Measurements from ENCODE around the gene CACNA1C. TPM values are rescaled to one million over a fixed set of nuclear protein-coding genes. Genes with fewer than 3 reads are reported as not detected.

Gene CACNA1C
- polyA plus RNA-seq, 1 of the 3 experiments (the other 2 are of a cell fraction) = 1.5 TPM

- Histone ChIP-seq H3K9me2 (no peaks in the 10 kb centered on the region), H3K79me2 (ENCODE audit: insufficient read depth) (no peaks in the 10 kb centered on the region), H4K20me1 (ENCODE audit: insufficient read depth) (no peaks in the 10 kb centered on the region), H3K9me3 (no peaks in the 10 kb centered on the region), H2AFZ (ENCODE audit: low read depth) (no peak overlapping the region), H3K9ac (no peak overlapping the region), H3K4me1 (ENCODE audit: control insufficient read depth in 1 of 2, insufficient read depth in 2 of 2, low read depth in 1 of 2, low read length in 1 of 2) (no peaks in the 10 kb centered on the region), H3K4me3 (ENCODE audit: low read depth in 2 of 2, low read length in 1 of 2) (no peak overlapping the region), H3F3A (replicated peaks; ENCODE audit: insufficient read depth) (no peaks in the 10 kb centered on the region), H3K27ac (ENCODE audit: low read depth in 2 of 2, low read length in 1 of 2) (no peak overlapping the region), H3K4me2 (no peak overlapping the region), H3K27me3 (ENCODE audit: insufficient read depth) (no peaks in the 10 kb centered on the region), H3K36me3 (replicated peaks in 1 of 2; ENCODE audit: control insufficient read depth in 1 of 2, insufficient read depth in 2 of 2, low read length in 1 of 2) (no peaks in the 10 kb centered on the region)
- DNase-seq = no peak
- WGBS (ENCODE audit: low lambda C conversion rate) = 80% methylated on average over 16 of the region's 16 CpGs
- TF ChIP-seq ELF1 (IDR thresholded peaks at IDR 0.05) = no peak
- no peak for TF ChIP-seq GATA2 (CRISPR knock-in tag; IDR thresholded peaks at IDR 0.05)
- no peak for TF ChIP-seq RFX5 (IDR thresholded peaks at IDR 0.05; ENCODE audit: low read length)
- TF ChIP-seq USF2 (IDR thresholded peaks at IDR 0.05; ENCODE audit: borderline replicate concordance, low read depth, low read length) = no peak
- TF ChIP-seq SMC3 (IDR thresholded peaks at IDR 0.05; ENCODE audit: low read depth, low read length) = no peak
- TF ChIP-seq PBX3 (IDR thresholded peaks at IDR 0.05) = no peak
- TF ChIP-seq SIN3A (IDR thresholded peaks at IDR 0.05; ENCODE audit: borderline replicate concordance, low read depth, low read length) = no peak
- CTCF ChIA-PET = interaction anchor here (1.8 kb wide), 1 partner anchor 50 kb away, joined by 8 read pairs; no protein-coding TSS in a partner anchor
- POLR2A ChIA-PET = no interaction called here
These were observed 580.5 kb downstream of the CACNA1C start for GRCh38 chr12:2633176-2633824.

- H3K4me3 ChIP-seq (ENCODE audit: low read depth in 2 of 2, low read length in 1 of 2) = no peak overlapping the region
- H3K9me3 ChIP-seq = no peaks in the 10 kb centered on the region
- H4K20me1 ChIP-seq (ENCODE audit: insufficient read depth) = no peaks in the 10 kb centered on the region
- ChIA-PET CTCF (no interaction called here), POLR2A (no interaction called here)
- H3K27me3 ChIP-seq (ENCODE audit: insufficient read depth) = no peaks in the 10 kb centered on the region
- H3K4me2 ChIP-seq = no peak overlapping the region
- H3K27ac ChIP-seq (ENCODE audit: low read depth in 2 of 2, low read length in 1 of 2) = no peak overlapping the region
- no peak overlapping the region for H2AFZ ChIP-seq (ENCODE audit: low read depth)
- no peaks in the 10 kb centered on the region for H3K36me3 ChIP-seq (replicated peaks in 1 of 2; ENCODE audit: control insufficient read depth in 1 of 2, insufficient read depth in 2 of 2, low read length in 1 of 2)
- no peaks in the 10 kb centered on the region for H3K4me1 ChIP-seq (ENCODE audit: control insufficient read depth in 1 of 2, insufficient read depth in 2 of 2, low read depth in 1 of 2, low read length in 1 of 2)
- no peaks in the 10 kb centered on the region for H3K79me2 ChIP-seq (ENCODE audit: insufficient read depth)
- H3K9me2 ChIP-seq = no peaks in the 10 kb centered on the region
- no peak for DNase-seq
- no peak overlapping the region for H3K9ac ChIP-seq
- WGBS (ENCODE audit: low lambda C conversion rate) = 84% methylated on average over 15 of the region's 15 CpGs
- no peaks in the 10 kb centered on the region for H3F3A ChIP-seq (replicated peaks; ENCODE audit: insufficient read depth)
- TF ChIP-seq NFIC (IDR thresholded peaks at IDR 0.05; ENCODE audit: borderline replicate concordance) (no peak), FOXJ3 (CRISPR knock-in tag; IDR thresholded peaks at IDR 0.05) (no peak), PBX3 (IDR thresholded peaks at IDR 0.05) (no peak), RXRA (IDR thresholded peaks at IDR 0.05; ENCODE audit: borderline replicate concordance, low read depth) (no peak), USF1 (IDR thresholded peaks at IDR 0.05; ENCODE audit: borderline replicate concordance, low read depth) (no peak), MEF2A (IDR thresholded peaks at IDR 0.05; ENCODE audit: borderline replicate concordance, low read depth) (no peak), EZH2phosphoT487 (IDR thresholded peaks at IDR 0.05; ENCODE audit: borderline replicate concordance, low read depth) (no peak), CTCF (IDR thresholded peaks at IDR 0.05) (no peak), USF2 (IDR thresholded peaks at IDR 0.05; ENCODE audit: borderline replicate concordance, low read depth, low read length) (no peak), NRF1 (IDR thresholded peaks at IDR 0.05; ENCODE audit: low read depth, low read length) (no peak), SIN3A (IDR thresholded peaks at IDR 0.05; ENCODE audit: borderline replicate concordance, low read depth, low read length) (no peak), SMC3 (IDR thresholded peaks at IDR 0.05; ENCODE audit: low read depth, low read length) (no peak)
These were observed 581.0 kb downstream of the CACNA1C start for GRCh38 chr12:2633825-2634200.
